ENCODE results near the gene BRD1. TPM values are rescaled to one million over a fixed set of nuclear protein-coding genes. Genes with fewer than 3 reads are reported as not detected.
"Not testable (repeated sequence)": the region's sequence is repeated elsewhere in the genome, so short reads cannot be mapped to it uniquely, and the experiment has no call there.

BRD1 gene
- total RNA-seq, 2 experiments from 2014 or later, result 24.5 to 29.0 TPM

DNA sequence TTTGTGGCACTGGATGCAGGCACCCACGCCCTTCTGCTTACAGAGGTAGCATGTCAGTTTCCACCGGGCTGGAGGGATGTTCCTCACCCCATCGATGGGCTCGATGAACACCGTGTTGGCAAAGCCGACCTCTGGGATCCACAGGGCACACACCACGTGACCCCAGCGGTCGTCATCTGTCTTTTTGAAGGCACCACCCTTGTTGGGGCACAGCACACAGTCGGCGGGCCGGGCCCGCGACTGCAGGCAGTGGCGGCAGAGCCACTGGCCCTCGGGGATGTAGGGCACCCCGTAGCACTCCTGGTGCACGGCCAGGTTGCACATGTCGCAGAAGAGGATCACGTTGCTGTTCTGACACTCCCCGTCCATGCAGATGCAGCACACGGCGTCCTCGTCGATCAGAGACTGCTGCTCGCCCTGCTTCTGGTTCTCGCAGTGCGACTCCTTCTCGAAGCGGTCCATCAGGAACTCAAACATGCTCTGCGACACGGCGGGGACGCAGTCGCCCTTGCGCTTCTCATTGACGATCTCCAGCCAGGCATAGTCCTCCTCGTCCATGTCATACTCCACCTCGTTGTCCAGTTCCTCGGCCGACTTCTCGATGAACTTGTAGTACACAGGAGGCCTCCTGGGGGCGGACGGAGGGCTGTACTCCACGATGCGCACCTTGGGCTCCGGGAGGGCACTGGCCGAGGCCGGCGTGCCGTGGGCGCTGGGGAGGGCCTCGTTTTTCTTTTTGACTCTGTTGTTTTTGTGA lies 4.2 kb downstream of the BRD1 start:
- intact Hi-C loops (cut with micrococcal nuclease), result no loop called here
- Mint-ChIP-seq H3K27me3 (no peaks in the 10 kb centered on the region), H3K4me3 (no peak overlapping the region), H3K27ac (no peak overlapping the region), H3K4me1 (ENCODE audit: low read depth) (peaks cover 51% of the 10 kb centered on the region), H3K9me3 (no peaks in the 10 kb centered on the region), H3K36me3 (ENCODE audit: low read depth) (peaks cover 48% of the 10 kb centered on the region)
- DNase-seq (no peak), ATAC-seq (no peak)
- TF ChIP-seq, protein P1, sequence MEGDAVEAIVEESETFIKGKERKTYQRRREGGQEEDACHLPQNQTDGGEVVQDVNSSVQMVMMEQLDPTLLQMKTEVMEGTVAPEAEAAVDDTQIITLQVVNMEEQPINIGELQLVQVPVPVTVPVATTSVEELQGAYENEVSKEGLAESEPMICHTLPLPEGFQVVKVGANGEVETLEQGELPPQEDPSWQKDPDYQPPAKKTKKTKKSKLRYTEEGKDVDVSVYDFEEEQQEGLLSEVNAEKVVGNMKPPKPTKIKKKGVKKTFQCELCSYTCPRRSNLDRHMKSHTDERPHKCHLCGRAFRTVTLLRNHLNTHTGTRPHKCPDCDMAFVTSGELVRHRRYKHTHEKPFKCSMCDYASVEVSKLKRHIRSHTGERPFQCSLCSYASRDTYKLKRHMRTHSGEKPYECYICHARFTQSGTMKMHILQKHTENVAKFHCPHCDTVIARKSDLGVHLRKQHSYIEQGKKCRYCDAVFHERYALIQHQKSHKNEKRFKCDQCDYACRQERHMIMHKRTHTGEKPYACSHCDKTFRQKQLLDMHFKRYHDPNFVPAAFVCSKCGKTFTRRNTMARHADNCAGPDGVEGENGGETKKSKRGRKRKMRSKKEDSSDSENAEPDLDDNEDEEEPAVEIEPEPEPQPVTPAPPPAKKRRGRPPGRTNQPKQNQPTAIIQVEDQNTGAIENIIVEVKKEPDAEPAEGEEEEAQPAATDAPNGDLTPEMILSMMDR (IDR thresholded peaks at IDR 0.05), result no peak
- ChIA-PET POLR2A (no interaction called here), CTCF (no interaction called here)

- intact Hi-C loops (cut with micrococcal nuclease); CTCF ChIA-PET; DNase-seq; ATAC-seq; H3K27me3 Mint-ChIP-seq; H3K9me3 Mint-ChIP-seq; H3K4me3 Mint-ChIP-seq; H3K27ac Mint-ChIP-seq: not testable (repeated sequence)
- Mint-ChIP-seq H3K36me3 (ENCODE audit: low read depth) (peaks cover 64% of the 10 kb centered on the region), H3K4me1 (ENCODE audit: low read depth) (peaks cover 66% of the 10 kb centered on the region)
- POLR2A ChIA-PET, result interaction anchor here (1.0 to 1.6 kb wide), 5 partner anchors 11 to 34 kb away, joined by 3 to 5 read pairs (median 4); no protein-coding TSS in a partner anchor
These were observed 5.9 kb downstream of the BRD1 start for GRCh38 chr22:49821741-49822140.

GRCh38 chr22:49820984-49821383 lies 6.7 kb downstream of the BRD1 start:
- H3K36me3 Mint-ChIP-seq (ENCODE audit: low read depth), result peaks cover 62% of the 10 kb centered on the region
- no peak for DNase-seq
- H3K27ac Mint-ChIP-seq, result peak overlapping the region; percentile 16

DNA sequence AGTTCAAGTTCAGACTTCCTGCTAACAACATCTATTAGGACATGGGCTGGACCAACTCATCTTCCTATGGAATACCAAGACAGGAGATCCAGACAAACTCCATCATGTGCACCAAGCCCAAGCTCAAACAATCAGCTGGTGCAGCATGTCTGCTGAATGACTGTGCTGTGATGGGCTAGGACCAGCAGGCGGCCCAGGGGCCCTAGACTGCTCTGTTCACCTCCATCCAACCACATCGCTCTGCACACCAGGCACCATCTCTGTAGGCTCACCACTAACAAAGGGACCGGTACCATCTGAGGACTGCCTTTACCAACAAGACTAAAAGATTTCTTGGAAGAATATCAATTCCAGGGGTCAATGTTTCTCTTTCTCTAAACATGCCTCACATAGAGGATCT lies 10.3 kb downstream of the BRD1 start:
- ChIA-PET CTCF (interaction anchor here (1.1 kb wide), 1 partner anchor 57 kb away, joined by 3 read pairs; no protein-coding TSS in a partner anchor), POLR2A (interaction anchor here (0.7 kb wide), 1 partner anchor 23 kb away, joined by 3 read pairs; no protein-coding TSS in a partner anchor)
- no peaks in the 10 kb centered on the region for H3K27me3 Mint-ChIP-seq
- H3K4me1 Mint-ChIP-seq (ENCODE audit: low read depth), result peaks cover 66% of the 10 kb centered on the region
- H3K9me3 Mint-ChIP-seq, result no peaks in the 10 kb centered on the region
- ATAC-seq (peak; percentile 43), DNase-seq (no peak)
- TF ChIP-seq, protein P1 (IDR thresholded peaks at IDR 0.05), result no peak
- no peak overlapping the region for H3K4me3 Mint-ChIP-seq
- H3K27ac Mint-ChIP-seq, result no peak overlapping the region
- intact Hi-C loops (cut with micrococcal nuclease), result no loop called here
- H3K36me3 Mint-ChIP-seq (ENCODE audit: low read depth), result peaks cover 54% of the 10 kb centered on the region

More at GRCh38 chr22:49820984-49821383, 6.7 kb downstream of the BRD1 start:
- POLR2A ChIA-PET, result interaction anchor here (1.0 to 1.6 kb wide), 7 partner anchors 8 to 30 kb away, joined by 3 to 5 read pairs (median 4); no protein-coding TSS in a partner anchor
- Mint-ChIP-seq H3K9me3 (no peaks in the 10 kb centered on the region), H3K4me1 (ENCODE audit: low read depth) (peaks cover 72% of the 10 kb centered on the region), H3K27me3 (no peaks in the 10 kb centered on the region), H3K4me3 (no peak overlapping the region)
- TF ChIP-seq, protein P1 (IDR thresholded peaks at IDR 0.05), result no peak
- CTCF ChIA-PET, result no interaction called here
- ATAC-seq, result no peak
- intact Hi-C loops (cut with micrococcal nuclease), result no loop called here

GRCh38 chr22:49815641-49816091 lies 12.0 kb downstream of the BRD1 start:
- ChIA-PET POLR2A (interaction anchor here (0.7 to 1.0 kb wide), 3 partner anchors 10 to 40 kb away, joined by 3 read pairs; no protein-coding TSS in a partner anchor), CTCF (no interaction called here)
- H3K27me3 Mint-ChIP-seq, result no peaks in the 10 kb centered on the region
- intact Hi-C loops (cut with micrococcal nuclease), result no loop called here
- no peaks in the 10 kb centered on the region for H3K9me3 Mint-ChIP-seq
- peaks cover 56% of the 10 kb centered on the region for H3K36me3 Mint-ChIP-seq (ENCODE audit: low read depth)
- DNase-seq (no peak), ATAC-seq (peak; percentile 53)
- H3K4me1 Mint-ChIP-seq (ENCODE audit: low read depth), result peaks cover 70% of the 10 kb centered on the region
- no peak overlapping the region for H3K4me3 Mint-ChIP-seq
- TF ChIP-seq, protein P1 (IDR thresholded peaks at IDR 0.05), result no peak
- peak overlapping the region; percentile 35 for H3K27ac Mint-ChIP-seq

Measured in activated CD8-positive, alpha-beta T cell treated with anti-CD3 and anti-CD28 coated beads for 36 hours (primary cell).